Common myeloid progenitor, CD34-positive (primary cell): ENCODE data around the gene C9.
A peak's percentile ranks its signal among the peaks of the same experiment; 100 is the strongest.

Experiments used
- CTCF ChIA-PET: fragments of 350-600 bp; sonication (Branson Sonifier 250); formaldehyde crosslinking; loops from one replicate; lab custom pipeline; 2021; ENCODE audit warnings: antibody characterized with exemption; lab: Charles Lee
- POLR2A ChIA-PET: fragments of 350-600 bp; sonication (Branson Sonifier 250); formaldehyde crosslinking; loops from one replicate; lab custom pipeline; 2021; ENCODE audit warnings: antibody characterized with exemption; lab: Charles Lee
- DNase-seq, 3 donors: peaks; one replicate each; pipeline versions ENCODE4 v3.0.0 to v3.0.0-alpha.2; 2013
- H3K27ac ChIP-seq, 2 experiments: 1 replicate in 1 of 2; 2 replicates in 1 of 2; pipeline ENCODE4 v1.7.0; 2013; ENCODE audit warnings: inconsistent platforms in 2 of 2, low read length in 2 of 2, mild to moderate bottlenecking in 2 of 2, low read depth in 1 of 2, moderate library complexity in 1 of 2; ENCODE audit not compliant: severe bottlenecking in 2 of 2, insufficient read depth in 1 of 2, poor library complexity in 1 of 2
- H3K27me3 ChIP-seq, 5 experiments: replicated peaks in 2 of 5; 1 replicate in 3 of 5; 2 replicates in 2 of 5; pipeline versions ENCODE4 v1.6.1 to v1.7.0; 2013; ENCODE audit warnings: low read length in 4 of 5, mild to moderate bottlenecking in 2 of 5, moderate library complexity in 2 of 5, inconsistent platforms in 1 of 5; ENCODE audit not compliant: insufficient read depth in 5 of 5, control insufficient read depth in 4 of 5
- H3K36me3 ChIP-seq, 4 experiments: 1 replicate in 2 of 4; 2 replicates in 2 of 4; pipeline versions ENCODE4 v1.6.1 to v1.7.0; 2013; ENCODE audit warnings: low read length in 3 of 4, control low read depth in 1 of 4, mild to moderate bottlenecking in 1 of 4; ENCODE audit not compliant: control insufficient read depth in 4 of 4, insufficient read depth in 4 of 4
- H3K4me1 ChIP-seq, 4 experiments: 1 replicate in 3 of 4; 2 replicates in 1 of 4; pipeline versions ENCODE4 v1.6.1 to v1.7.1; 2013; ENCODE audit warnings: low read length in 3 of 4, mild to moderate bottlenecking in 3 of 4, control low read depth in 1 of 4, inconsistent platforms in 1 of 4, moderate library complexity in 1 of 4; ENCODE audit not compliant: control insufficient read depth in 4 of 4, insufficient read depth in 4 of 4; ENCODE audit errors: control extremely low read depth in 1 of 4
- H3K4me3 ChIP-seq, 7 experiments: 1 replicate in 4 of 7; 2 replicates in 3 of 7; pipeline versions ENCODE4 v1.5.1 to v1.7.0; 2013; ENCODE audit warnings: mild to moderate bottlenecking in 7 of 7, low read length in 6 of 7, moderate library complexity in 6 of 7, inconsistent platforms in 2 of 7, low read depth in 2 of 7, control low read depth in 1 of 7; ENCODE audit not compliant: insufficient read depth in 4 of 7, control insufficient read depth in 1 of 7; ENCODE audit errors: extremely low read depth in 1 of 7
- H3K9me3 ChIP-seq, 5 experiments: 1 replicate in 4 of 5; 2 replicates in 1 of 5; pipeline versions ENCODE4 v1.6.1 to v1.7.1; 2013; ENCODE audit warnings: low read length in 4 of 5, mild to moderate bottlenecking in 2 of 5, inconsistent platforms in 1 of 5, low read depth in 1 of 5, moderate library complexity in 1 of 5; ENCODE audit not compliant: control insufficient read depth in 4 of 5, insufficient read depth in 2 of 5; ENCODE audit errors: control extremely low read depth in 1 of 5
- WGBS: methylation state at CpG from one replicate; pipeline ENCODE4 v1.1.5; 2013; ENCODE audit not compliant: insufficient coverage; 5-methylcytosine and 5-hydroxymethylcytosine counted together

The C9 gene

DNA sequence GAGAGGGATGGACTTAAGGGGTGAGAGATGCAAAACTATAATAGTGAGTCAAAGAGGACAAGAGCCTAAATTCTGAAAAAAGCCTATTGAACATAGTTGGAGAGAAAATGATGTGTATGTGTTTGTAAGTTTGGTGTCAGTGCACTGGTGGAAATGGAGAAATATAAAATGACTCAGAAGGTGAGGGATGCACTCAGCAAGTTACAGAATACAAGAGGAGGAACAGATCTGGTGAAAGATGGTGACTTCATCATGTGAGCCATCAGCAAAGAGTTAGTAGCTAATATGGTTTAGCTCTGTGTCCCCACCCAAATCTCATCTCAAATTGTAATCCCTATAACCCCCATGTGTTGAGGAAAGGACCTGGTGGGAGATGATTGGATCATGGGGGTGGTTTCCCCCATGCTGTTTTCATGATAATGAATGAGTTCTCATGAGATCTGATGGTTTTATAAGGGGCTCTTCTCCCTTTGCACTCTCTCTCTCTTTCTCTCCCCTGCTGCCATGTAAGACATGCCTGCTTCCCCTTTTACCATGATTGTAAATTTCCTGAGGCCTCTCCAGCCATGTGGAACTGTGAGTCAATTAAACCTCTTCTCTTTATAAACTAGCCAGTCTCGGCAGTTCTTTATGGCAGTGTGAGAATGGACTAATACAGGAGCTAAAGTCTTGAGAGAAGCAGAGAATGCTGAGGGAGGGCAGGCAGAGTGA, 114.6 kb downstream of the C9 start:
- Histone ChIP-seq H3K36me3 (peaks cover 0 to 10% (median 0%) of the 10 kb centered on the region in 4 experiments), H3K27me3 (no peaks in the 10 kb centered on the region), H3K4me1 (peaks cover 0 to under 1% (median 0%) of the 10 kb centered on the region in 4 experiments), H3K9me3 (peaks cover 0 to 14% (median 4%) of the 10 kb centered on the region in 5 experiments), H3K27ac (no peak overlapping the region), H3K4me3 (no peak overlapping the region)
- POLR2A ChIA-PET: no interaction called here
- DNase-seq: peak in 1 of 3 donors; percentile 20
- CTCF ChIA-PET: interaction anchor here (3.0 kb wide), 1 partner anchor 33 kb away, joined by 13 read pairs; no protein-coding TSS in a partner anchor
- 100% methylated on average over 1 of the region's 1 CpG for WGBS

DNA sequence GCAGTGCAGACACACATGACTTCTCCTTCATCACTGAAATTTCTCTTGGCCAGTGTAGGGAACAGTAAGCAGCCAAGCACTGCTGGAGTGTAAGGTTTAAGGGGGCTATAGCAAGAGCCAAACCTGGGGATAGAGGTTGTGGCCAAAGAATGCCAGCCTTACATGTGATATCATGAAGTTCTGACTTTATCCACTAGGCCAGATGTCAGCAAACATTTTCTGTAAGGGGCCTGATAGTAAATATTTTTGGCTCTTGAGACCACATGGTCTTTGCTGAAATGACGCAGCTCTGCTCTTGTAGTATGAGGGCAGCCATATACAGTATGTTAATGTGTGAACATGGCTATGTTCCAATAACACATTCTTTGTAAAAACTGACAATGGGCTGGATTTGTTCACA, 115.2 kb downstream of the C9 start:
- peak in 1 of 3 donors; percentile 47 for DNase-seq
- WGBS: 83% methylated on average over 1 of the region's 1 CpG
- CTCF ChIA-PET: no interaction called here
- H3K27me3 ChIP-seq: no peaks in the 10 kb centered on the region
- H3K36me3 ChIP-seq: peaks cover 0 to 10% (median 0%) of the 10 kb centered on the region in 4 experiments
- peaks cover 0 to 14% (median 4%) of the 10 kb centered on the region in 5 experiments for H3K9me3 ChIP-seq
- H3K4me1 ChIP-seq: no peaks in the 10 kb centered on the region
- H3K4me3 ChIP-seq: no peak overlapping the region
- no peak overlapping the region for H3K27ac ChIP-seq
- POLR2A ChIA-PET: interaction anchor here (0.5 kb wide), 1 partner anchor 104 kb away, joined by 4 read pairs; no protein-coding TSS in a partner anchor

DNA sequence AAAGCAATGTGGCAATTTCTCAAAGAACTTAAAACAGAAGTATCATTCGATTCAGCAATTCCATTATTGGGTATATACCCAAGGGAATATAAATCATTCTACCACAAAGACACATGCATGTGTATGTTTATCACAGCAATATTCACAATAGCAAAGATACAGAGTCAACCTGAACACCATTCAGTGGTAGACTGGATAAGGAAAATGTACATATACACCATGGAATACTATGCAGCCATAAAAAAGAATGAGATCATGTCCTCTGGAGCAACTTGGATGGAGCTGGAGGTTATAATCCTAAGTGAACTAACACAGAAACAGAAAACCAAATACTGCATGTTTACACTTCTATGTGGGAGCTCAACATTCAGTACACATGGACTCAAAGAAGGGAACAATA, 123.5 kb downstream of the C9 start:
- WGBS: 80% methylated on average over 1 of the region's 1 CpG
- H3K4me1 ChIP-seq: peaks cover 0 to 1% (median 0%) of the 10 kb centered on the region in 4 experiments
- no peaks in the 10 kb centered on the region for H3K36me3 ChIP-seq
- H3K27me3 ChIP-seq: no peaks in the 10 kb centered on the region
- H3K9me3 ChIP-seq: peaks cover 0 to 11% (median 2%) of the 10 kb centered on the region in 5 experiments
- no peak for DNase-seq
- POLR2A ChIA-PET: no interaction called here
- CTCF ChIA-PET: interaction anchor here (0.6 kb wide), 1 partner anchor 10 kb away, joined by 3 read pairs; no protein-coding TSS in a partner anchor
- no peak overlapping the region for H3K27ac ChIP-seq
- H3K4me3 ChIP-seq: no peak overlapping the region

DNA sequence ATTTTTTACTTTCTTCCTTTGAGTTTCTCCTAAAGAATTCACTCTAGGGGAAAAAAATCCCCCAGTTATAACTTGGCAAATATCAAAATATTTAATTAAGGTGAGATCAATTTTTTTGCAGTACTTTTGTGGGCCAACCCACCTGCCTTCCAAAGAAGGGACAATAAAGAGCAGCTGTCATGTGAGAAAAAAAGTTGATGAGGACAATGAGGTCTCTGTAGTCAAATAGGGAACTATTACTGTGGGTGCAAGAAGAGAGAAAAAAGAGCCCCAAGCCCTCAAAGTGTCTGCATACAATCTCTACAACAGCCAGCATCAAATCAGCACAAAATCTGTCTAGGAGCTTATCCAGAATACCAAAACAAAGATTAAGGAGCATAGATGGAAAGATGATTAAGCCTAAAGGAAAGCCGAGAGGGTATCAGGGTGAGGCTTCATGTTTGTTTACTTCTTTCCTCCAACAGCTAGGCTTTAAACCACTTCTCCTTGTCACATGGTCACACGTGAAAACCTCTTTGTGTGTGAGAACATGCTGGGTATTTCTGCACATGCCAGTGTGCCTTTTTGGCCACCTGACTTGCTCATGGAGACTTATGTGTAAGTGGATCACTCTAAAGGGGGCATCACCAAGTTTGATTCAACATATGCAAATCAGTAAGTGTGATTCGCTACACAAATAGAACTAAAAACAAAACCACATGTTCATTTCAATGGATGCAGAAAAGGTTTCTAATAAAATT, 125.8 kb downstream of the C9 start:
- Histone ChIP-seq H3K27ac (no peak overlapping the region), H3K36me3 (no peaks in the 10 kb centered on the region), H3K4me3 (no peak overlapping the region), H3K9me3 (peaks cover 0 to 11% (median 2%) of the 10 kb centered on the region in 5 experiments), H3K27me3 (no peaks in the 10 kb centered on the region), H3K4me1 (peaks cover 0 to 2% (median 0%) of the 10 kb centered on the region in 4 experiments)
- POLR2A ChIA-PET: no interaction called here
- 100% methylated on average over 1 of the region's 3 CpGs for WGBS
- CTCF ChIA-PET: interaction anchor here (1.3 to 2.7 kb wide), 2 partner anchors 21 to 57 kb away, joined by 3 to 13 read pairs; partner anchors contain the start of gene FYB1
- DNase-seq: no peak

DNA sequence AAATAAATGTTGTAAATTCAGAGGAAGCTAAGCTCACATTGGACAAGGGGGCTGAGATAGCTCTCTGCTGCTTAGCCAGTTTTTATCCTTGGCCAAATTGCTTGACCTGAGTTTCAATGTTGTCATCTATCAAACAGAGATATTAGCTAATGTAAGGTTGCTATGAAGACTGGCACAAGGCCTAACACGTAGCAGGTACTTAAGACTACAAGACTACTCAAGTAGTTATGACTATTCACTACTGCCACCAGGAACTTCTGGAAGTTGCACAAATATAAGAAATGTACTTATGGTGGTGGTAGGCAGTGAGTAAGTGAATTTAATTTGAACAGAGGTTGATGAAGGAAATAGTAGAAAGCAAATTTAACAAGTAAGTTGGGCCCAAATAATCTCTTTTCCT, 127.6 kb downstream of the C9 start:
- ChIA-PET POLR2A (no interaction called here), CTCF (interaction anchor here (1.6 kb wide), 1 partner anchor 18 kb away, joined by 6 read pairs; no protein-coding TSS in a partner anchor)
- no CpG with 5 or more reads among the region's 1 CpG for WGBS
- no peak for DNase-seq
- Histone ChIP-seq H3K36me3 (no peaks in the 10 kb centered on the region), H3K4me3 (no peak overlapping the region), H3K27ac (no peak overlapping the region), H3K27me3 (no peaks in the 10 kb centered on the region), H3K4me1 (peaks cover 0 to 2% (median 0%) of the 10 kb centered on the region in 4 experiments), H3K9me3 (peaks cover 0 to 11% (median 2%) of the 10 kb centered on the region in 5 experiments)

DNA sequence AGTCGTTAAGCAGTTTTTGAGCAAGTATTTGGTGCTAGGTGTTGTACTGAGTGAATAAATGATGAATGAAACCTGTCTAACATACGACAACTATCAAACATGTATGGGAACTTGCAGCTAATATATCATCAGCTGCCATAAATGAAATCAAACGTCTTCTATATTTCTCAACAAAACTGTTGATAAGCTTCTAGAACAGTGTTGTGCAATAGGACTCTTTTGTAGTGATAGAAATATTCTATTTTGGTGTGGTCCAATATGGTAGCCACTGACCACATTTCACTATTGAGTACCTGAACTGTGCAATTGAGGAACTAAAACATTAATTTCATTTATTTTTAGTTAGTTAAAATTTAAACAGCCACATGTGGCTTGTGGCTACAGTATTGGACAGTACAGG, 128.6 kb downstream of the C9 start:
- Histone ChIP-seq H3K36me3 (no peaks in the 10 kb centered on the region), H3K27ac (no peak overlapping the region), H3K4me1 (peaks cover 0 to 2% (median 0%) of the 10 kb centered on the region in 4 experiments), H3K27me3 (no peaks in the 10 kb centered on the region), H3K4me3 (no peak overlapping the region), H3K9me3 (peaks cover 0 to 5% (median 0%) of the 10 kb centered on the region in 5 experiments)
- ChIA-PET POLR2A (interaction anchor here (0.6 kb wide), 1 partner anchor 109 kb away, joined by 4 read pairs; no protein-coding TSS in a partner anchor), CTCF (interaction anchor here (1.6 kb wide), 1 partner anchor 17 kb away, joined by 6 read pairs; no protein-coding TSS in a partner anchor)
- no peak for DNase-seq
- no CpG with 5 or more reads among the region's 3 CpGs for WGBS
